PC-9 (cell line): ENCODE measurements around the gene CARMIL1. TPM values are rescaled to one million over a fixed set of nuclear protein-coding genes. Genes with fewer than 3 reads are reported as not detected.

Source experiments
- BruUV-seq: library from RNA; stranded (reverse); fragments of 400-500 nt; replicated peaks from 2 replicates; lab custom pipeline; 2021; lab: Mats Ljungman, UMichigan
- CTCF ChIA-PET: fragments of 300-600 bp; sonication (Branson Sonifier 250); formaldehyde crosslinking; loops from one replicate; lab custom pipeline; 2022; ENCODE audit warnings: antibody characterized with exemption; lab: Charles Lee
- POLR2A ChIA-PET: fragments of 300-600 bp; sonication (Branson Sonifier 250); formaldehyde crosslinking; loops from one replicate; lab custom pipeline; 2022; ENCODE audit warnings: antibody characterized with exemption; ENCODE audit not compliant: unreplicated experiment; lab: Charles Lee
- DNase-seq, 2 experiments: peaks; one replicate each; pipeline versions ENCODE4 v3.0.0 to v3.0.0-alpha.2; 2015 to 2022; ENCODE audit warnings: mixed read lengths in 1 of 2
- H2AFZ ChIP-seq: fragments of 200-600 bp; sonication (generic); 2 replicates; pipeline ENCODE4 v1.8.1; 2017; ENCODE audit warnings: antibody characterized with exemption
- H3F3A ChIP-seq: fragments of 200-600 bp; sonication (generic); 2 replicates; pipeline ENCODE4 v1.8.1; 2017; ENCODE audit warnings: antibody characterized with exemption, mild to moderate bottlenecking, low read depth; ENCODE audit not compliant: insufficient read depth
- H3K27ac ChIP-seq: fragments of 200-600 bp; sonication (generic); 2 replicates; pipeline ENCODE4 v1.6.1; 2016; ENCODE audit warnings: mixed run types
- H3K27me3 ChIP-seq: fragments of 200-600 bp; sonication (generic); 2 replicates; pipeline ENCODE4 v1.6.1; 2016; ENCODE audit warnings: low read depth, mixed run types; ENCODE audit not compliant: insufficient read depth
- H3K36me3 ChIP-seq: fragments of 200-600 bp; sonication (generic); 2 replicates; pipeline ENCODE4 v1.6.1; 2016; ENCODE audit warnings: low read depth, mixed run types
- H3K4me1 ChIP-seq: fragments of 200-600 bp; sonication (generic); replicated peaks from 2 replicates; pipeline ENCODE4 v1.6.1; 2016; ENCODE audit warnings: mixed run types; ENCODE audit not compliant: insufficient read depth
- H3K4me2 ChIP-seq: fragments of 200-600 bp; sonication (generic); 2 replicates; pipeline ENCODE4 v1.6.1; 2017; ENCODE audit warnings: mixed run types
- H3K4me3 ChIP-seq: fragments of 200-600 bp; sonication (generic); 2 replicates; pipeline ENCODE4 v1.6.1; 2016; ENCODE audit warnings: mixed run types
- H3K79me2 ChIP-seq: fragments of 200-600 bp; sonication (generic); 2 replicates; pipeline ENCODE4 v1.6.1; 2017; ENCODE audit warnings: low read depth, mixed run types
- H3K9me2 ChIP-seq: fragments of 200-600 bp; sonication (generic); 2 replicates; pipeline ENCODE4 v1.8.1; 2017; ENCODE audit warnings: mild to moderate bottlenecking; ENCODE audit not compliant: insufficient read depth
- H3K9me3 ChIP-seq: fragments of 200-600 bp; sonication (generic); 2 replicates; pipeline ENCODE4 v1.8.1; 2016; ENCODE audit warnings: low read depth; ENCODE audit not compliant: insufficient read depth
- H4K20me1 ChIP-seq: fragments of 200-600 bp; sonication (generic); 2 replicates; pipeline ENCODE4 v1.8.1; 2017; ENCODE audit not compliant: insufficient read depth
- EZH2 ChIP-seq: fragments of 200-600 bp; sonication (generic); IDR thresholded peaks from 2 replicates; pipeline ENCODE4 v1.8.0; 2017; ENCODE audit warnings: antibody characterized with exemption, low read depth
- intact Hi-C: fragments of 100-400 bp; cut with micrococcal nuclease; formaldehyde crosslinking; loops from one replicate; pipeline ENCODE4 v1.10.0; 2022; ENCODE audit not compliant: unreplicated experiment
- total RNA-seq: library from RNA; stranded (reverse); gene quantifications from 2 replicates; pipeline ENCODE4 v1.2.3, GENCODE V29; 2021
- TF ChIP-seq, protein P1 (sequence below): fragments of 200-600 bp; sonication (generic); conservative IDR thresholded peaks from 2 replicates; pipeline ENCODE4 v1.6.1; 2017; ENCODE audit warnings: mixed run types, antibody characterized with exemption, mild to moderate bottlenecking, moderate library complexity

CARMIL1 gene
- total RNA-seq, 1 experiment from 2014 or later: 33.1 TPM

DNA sequence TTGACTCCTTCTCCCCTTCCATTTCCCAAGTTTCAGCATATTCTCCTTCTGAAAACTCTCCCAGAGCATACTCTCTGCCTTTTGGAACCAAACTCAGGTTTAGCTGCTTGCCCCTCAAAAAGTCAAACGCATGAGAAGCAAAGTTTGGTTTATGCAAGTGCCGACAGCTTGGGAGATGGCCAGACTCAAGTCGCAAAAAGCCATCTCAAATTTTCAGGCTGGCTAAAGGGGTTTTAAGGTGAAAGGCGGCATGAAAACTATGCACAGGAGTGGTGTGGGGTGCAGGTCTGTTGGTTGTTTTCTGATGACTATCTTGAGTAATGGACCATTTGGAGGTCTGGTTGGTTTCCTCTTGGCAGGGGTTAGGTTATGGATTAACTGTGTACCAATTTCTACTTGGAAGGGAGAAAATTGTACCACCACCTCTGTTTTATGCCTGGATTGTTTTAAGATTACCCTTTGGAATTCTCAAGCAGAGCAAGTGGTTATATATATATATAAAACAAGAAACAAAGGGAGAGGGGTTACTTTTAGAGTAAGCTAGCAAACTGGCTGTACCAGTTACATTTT is 320.4 kb downstream of the CARMIL1 start:
- Histone ChIP-seq H3K4me3 (no peak overlapping the region), H3K79me2 (no peaks in the 10 kb centered on the region), H3K4me2 (no peak overlapping the region), H3K36me3 (no peaks in the 10 kb centered on the region), H3K9me3 (no peaks in the 10 kb centered on the region), H3K4me1 (no peaks in the 10 kb centered on the region), H2AFZ (no peak overlapping the region), H4K20me1 (no peaks in the 10 kb centered on the region), H3F3A (no peaks in the 10 kb centered on the region), H3K27ac (no peak overlapping the region), H3K9me2 (no peaks in the 10 kb centered on the region), H3K27me3 (no peaks in the 10 kb centered on the region)
- TF ChIP-seq, protein P1, sequence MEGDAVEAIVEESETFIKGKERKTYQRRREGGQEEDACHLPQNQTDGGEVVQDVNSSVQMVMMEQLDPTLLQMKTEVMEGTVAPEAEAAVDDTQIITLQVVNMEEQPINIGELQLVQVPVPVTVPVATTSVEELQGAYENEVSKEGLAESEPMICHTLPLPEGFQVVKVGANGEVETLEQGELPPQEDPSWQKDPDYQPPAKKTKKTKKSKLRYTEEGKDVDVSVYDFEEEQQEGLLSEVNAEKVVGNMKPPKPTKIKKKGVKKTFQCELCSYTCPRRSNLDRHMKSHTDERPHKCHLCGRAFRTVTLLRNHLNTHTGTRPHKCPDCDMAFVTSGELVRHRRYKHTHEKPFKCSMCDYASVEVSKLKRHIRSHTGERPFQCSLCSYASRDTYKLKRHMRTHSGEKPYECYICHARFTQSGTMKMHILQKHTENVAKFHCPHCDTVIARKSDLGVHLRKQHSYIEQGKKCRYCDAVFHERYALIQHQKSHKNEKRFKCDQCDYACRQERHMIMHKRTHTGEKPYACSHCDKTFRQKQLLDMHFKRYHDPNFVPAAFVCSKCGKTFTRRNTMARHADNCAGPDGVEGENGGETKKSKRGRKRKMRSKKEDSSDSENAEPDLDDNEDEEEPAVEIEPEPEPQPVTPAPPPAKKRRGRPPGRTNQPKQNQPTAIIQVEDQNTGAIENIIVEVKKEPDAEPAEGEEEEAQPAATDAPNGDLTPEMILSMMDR: no peak
- no peak for TF ChIP-seq EZH2
- intact Hi-C loops: loop anchor here (5.0 to 10.0 kb wide), 3 partner anchors 332 to 745 kb away; no protein-coding TSS in a partner anchor
- ChIA-PET CTCF (no interaction called here), POLR2A (no interaction called here)
- no peak for DNase-seq
- no TSS peak for BruUV-seq

DNA sequence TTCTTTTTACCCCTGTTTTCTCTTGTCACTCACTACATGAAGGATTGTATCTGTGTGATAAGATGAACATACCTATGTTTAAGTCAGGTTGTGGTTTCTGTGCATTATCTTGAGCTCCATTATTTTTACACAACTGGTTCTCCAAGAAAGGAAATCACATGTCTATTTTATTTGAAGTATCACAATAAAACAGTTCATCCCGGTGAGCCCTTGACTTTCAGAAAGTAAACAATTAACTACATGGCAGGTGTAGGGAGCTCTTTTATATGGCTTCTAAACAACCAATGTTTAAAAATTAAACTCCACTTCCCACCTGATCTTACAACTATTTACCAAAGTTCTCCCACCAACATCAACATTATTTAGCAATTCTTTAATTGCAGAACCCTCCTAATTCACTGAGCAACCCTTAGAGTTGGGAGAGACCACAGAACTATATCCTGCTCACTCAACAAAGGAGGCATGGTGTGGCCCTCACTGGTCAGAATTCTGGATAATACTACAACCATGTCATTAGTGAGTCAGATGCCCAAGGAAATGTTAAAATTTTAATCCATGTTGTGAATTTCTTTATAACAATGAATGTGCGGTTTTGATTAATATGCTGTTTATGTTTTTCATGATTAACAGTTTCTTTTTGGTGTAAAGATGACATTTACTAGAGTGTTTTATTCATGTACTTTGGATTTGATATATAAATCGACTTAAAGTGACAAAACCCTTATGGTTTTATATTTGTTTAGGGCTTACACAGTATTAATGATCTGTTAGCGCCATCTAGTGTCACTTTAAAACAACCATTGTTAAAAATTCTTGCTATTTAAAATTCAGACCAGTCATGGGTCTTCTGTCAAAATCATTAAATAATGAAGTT is 322.9 kb downstream of the CARMIL1 start:
- H4K20me1 ChIP-seq: no peaks in the 10 kb centered on the region
- no peaks in the 10 kb centered on the region for H3F3A ChIP-seq
- no peaks in the 10 kb centered on the region for H3K36me3 ChIP-seq
- TF ChIP-seq EZH2: no peak
- TF ChIP-seq, protein P1: peak; percentile 85
- POLR2A ChIA-PET: no interaction called here
- H3K27ac ChIP-seq: no peak overlapping the region
- H3K4me3 ChIP-seq: no peak overlapping the region
- H3K9me2 ChIP-seq: no peaks in the 10 kb centered on the region
- H2AFZ ChIP-seq: no peak overlapping the region
- no peak overlapping the region for H3K4me2 ChIP-seq
- intact Hi-C loops: loop anchor here (1.0 to 10.0 kb wide), 6 partner anchors 289 to 747 kb away; no protein-coding TSS in a partner anchor
- no peaks in the 10 kb centered on the region for H3K79me2 ChIP-seq
- DNase-seq: peak in 1 of 2 experiments; percentile 43
- BruUV-seq: no TSS peak
- CTCF ChIA-PET: interaction anchor here (0.5 kb wide), 1 partner anchor 525 kb away, joined by 4 read pairs; no protein-coding TSS in a partner anchor
- H3K9me3 ChIP-seq: no peaks in the 10 kb centered on the region
- no peaks in the 10 kb centered on the region for H3K27me3 ChIP-seq
- no peaks in the 10 kb centered on the region for H3K4me1 ChIP-seq

DNA sequence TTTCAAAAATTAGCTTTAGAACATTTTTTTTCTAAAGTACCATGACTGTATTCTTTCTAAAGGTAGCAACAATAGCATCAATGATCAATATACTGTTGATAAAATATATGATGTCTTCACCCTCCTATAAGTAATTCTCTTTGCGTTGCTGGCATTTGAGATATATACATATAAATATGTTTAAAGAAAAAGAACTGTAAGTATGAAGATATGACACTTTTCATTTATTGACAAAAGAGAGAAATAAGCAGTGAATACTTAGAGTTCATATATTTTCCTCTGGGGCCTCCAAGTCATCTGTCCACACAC is 323.5 kb downstream of the CARMIL1 start:
- POLR2A ChIA-PET: no interaction called here
- no TSS peak for BruUV-seq
- intact Hi-C loops: loop anchor here (1.0 to 10.0 kb wide), 6 partner anchors 288 to 748 kb away; no protein-coding TSS in a partner anchor

More for the DNA sequence above, 323.5 kb downstream of the CARMIL1 start:
- no peaks in the 10 kb centered on the region for H3K36me3 ChIP-seq
- CTCF ChIA-PET: no interaction called here
- no peaks in the 10 kb centered on the region for H3K27me3 ChIP-seq
- no peaks in the 10 kb centered on the region for H3K79me2 ChIP-seq
- no peaks in the 10 kb centered on the region for H3K9me3 ChIP-seq
- no peaks in the 10 kb centered on the region for H3K9me2 ChIP-seq
- DNase-seq: no peak
- H3K4me3 ChIP-seq: no peak overlapping the region
- no peak overlapping the region for H3K27ac ChIP-seq
- H3K4me2 ChIP-seq: no peak overlapping the region
- no peaks in the 10 kb centered on the region for H4K20me1 ChIP-seq
- no peak overlapping the region for H2AFZ ChIP-seq
- no peaks in the 10 kb centered on the region for H3K4me1 ChIP-seq
- H3F3A ChIP-seq: no peaks in the 10 kb centered on the region
- TF ChIP-seq EZH2: no peak
- TF ChIP-seq, protein P1: peak; percentile 43
